ENCODE measurements around the gene SND1.

DNA sequence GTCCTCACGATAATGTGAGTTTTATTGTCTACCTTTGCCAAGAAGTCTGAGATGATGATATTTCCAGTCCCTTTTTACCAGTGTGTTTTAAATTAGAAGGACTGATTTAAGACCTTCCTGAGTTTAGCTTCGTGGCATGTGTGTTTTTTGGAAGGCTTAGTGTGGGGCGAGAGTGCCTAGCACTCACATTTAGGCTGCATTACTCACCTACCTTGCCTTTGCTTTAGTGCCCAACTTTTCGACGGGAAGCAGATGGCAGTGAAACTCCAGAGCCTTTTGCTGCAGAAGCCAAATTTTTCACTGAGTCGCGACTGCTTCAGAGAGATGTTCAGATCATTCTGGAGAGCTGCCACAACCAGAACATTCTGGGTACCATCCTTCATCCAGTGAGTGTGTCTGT lies 50.9 kb downstream of the SND1 start:
- TF ChIP-seq TCF3 (IDR thresholded peaks at IDR 0.05; ENCODE audit: borderline replicate concordance, insufficient read depth, low read depth, low read length) (no peak), RELA (IDR thresholded peaks at IDR 0.05; ENCODE audit: borderline replicate concordance, partially characterized antibody) (no peak), EZH2 (IDR thresholded peaks at IDR 0.05; ENCODE audit: borderline replicate concordance, control insufficient read depth, low read depth, low read length) (no peak), TCF12 (IDR thresholded peaks at IDR 0.05; ENCODE audit: low read depth, low read length) (no peak), CHD4 (IDR thresholded peaks at IDR 0.05) (no peak), EED (IDR thresholded peaks at IDR 0.05; ENCODE audit: low read depth) (no peak), CREM (IDR thresholded peaks at IDR 0.05; ENCODE audit: low read depth) (no peak), BHLHE40 (IDR thresholded peaks at IDR 0.05; ENCODE audit: borderline replicate concordance in 1 of 2, low read depth in 2 of 2, low read length in 1 of 2) (no peak)
- TF ChIP-seq, protein P1, sequence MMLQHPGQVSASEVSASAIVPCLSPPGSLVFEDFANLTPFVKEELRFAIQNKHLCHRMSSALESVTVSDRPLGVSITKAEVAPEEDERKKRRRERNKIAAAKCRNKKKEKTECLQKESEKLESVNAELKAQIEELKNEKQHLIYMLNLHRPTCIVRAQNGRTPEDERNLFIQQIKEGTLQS (IDR thresholded peaks at IDR 0.05; ENCODE audit: borderline replicate concordance, extremely low read depth, low read depth, low read length) = no peak
- TF ChIP-seq, protein P2, sequence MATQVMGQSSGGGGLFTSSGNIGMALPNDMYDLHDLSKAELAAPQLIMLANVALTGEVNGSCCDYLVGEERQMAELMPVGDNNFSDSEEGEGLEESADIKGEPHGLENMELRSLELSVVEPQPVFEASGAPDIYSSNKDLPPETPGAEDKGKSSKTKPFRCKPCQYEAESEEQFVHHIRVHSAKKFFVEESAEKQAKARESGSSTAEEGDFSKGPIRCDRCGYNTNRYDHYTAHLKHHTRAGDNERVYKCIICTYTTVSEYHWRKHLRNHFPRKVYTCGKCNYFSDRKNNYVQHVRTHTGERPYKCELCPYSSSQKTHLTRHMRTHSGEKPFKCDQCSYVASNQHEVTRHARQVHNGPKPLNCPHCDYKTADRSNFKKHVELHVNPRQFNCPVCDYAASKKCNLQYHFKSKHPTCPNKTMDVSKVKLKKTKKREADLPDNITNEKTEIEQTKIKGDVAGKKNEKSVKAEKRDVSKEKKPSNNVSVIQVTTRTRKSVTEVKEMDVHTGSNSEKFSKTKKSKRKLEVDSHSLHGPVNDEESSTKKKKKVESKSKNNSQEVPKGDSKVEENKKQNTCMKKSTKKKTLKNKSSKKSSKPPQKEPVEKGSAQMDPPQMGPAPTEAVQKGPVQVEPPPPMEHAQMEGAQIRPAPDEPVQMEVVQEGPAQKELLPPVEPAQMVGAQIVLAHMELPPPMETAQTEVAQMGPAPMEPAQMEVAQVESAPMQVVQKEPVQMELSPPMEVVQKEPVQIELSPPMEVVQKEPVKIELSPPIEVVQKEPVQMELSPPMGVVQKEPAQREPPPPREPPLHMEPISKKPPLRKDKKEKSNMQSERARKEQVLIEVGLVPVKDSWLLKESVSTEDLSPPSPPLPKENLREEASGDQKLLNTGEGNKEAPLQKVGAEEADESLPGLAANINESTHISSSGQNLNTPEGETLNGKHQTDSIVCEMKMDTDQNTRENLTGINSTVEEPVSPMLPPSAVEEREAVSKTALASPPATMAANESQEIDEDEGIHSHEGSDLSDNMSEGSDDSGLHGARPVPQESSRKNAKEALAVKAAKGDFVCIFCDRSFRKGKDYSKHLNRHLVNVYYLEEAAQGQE (IDR thresholded peaks at IDR 0.05; ENCODE audit: low read depth, low read length) = no peak
- TF ChIP-seq, protein P3, sequence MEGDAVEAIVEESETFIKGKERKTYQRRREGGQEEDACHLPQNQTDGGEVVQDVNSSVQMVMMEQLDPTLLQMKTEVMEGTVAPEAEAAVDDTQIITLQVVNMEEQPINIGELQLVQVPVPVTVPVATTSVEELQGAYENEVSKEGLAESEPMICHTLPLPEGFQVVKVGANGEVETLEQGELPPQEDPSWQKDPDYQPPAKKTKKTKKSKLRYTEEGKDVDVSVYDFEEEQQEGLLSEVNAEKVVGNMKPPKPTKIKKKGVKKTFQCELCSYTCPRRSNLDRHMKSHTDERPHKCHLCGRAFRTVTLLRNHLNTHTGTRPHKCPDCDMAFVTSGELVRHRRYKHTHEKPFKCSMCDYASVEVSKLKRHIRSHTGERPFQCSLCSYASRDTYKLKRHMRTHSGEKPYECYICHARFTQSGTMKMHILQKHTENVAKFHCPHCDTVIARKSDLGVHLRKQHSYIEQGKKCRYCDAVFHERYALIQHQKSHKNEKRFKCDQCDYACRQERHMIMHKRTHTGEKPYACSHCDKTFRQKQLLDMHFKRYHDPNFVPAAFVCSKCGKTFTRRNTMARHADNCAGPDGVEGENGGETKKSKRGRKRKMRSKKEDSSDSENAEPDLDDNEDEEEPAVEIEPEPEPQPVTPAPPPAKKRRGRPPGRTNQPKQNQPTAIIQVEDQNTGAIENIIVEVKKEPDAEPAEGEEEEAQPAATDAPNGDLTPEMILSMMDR (IDR thresholded peaks at IDR 0.05 in 2 of 3, conservative IDR thresholded peaks at IDR 0.05 in 1 of 3; ENCODE audit: control insufficient read depth in 2 of 3, extremely low read depth in 1 of 3, insufficient read depth in 1 of 3, low read depth in 3 of 3, low read length in 3 of 3) = no peak
- TF ChIP-seq, protein P4, sequence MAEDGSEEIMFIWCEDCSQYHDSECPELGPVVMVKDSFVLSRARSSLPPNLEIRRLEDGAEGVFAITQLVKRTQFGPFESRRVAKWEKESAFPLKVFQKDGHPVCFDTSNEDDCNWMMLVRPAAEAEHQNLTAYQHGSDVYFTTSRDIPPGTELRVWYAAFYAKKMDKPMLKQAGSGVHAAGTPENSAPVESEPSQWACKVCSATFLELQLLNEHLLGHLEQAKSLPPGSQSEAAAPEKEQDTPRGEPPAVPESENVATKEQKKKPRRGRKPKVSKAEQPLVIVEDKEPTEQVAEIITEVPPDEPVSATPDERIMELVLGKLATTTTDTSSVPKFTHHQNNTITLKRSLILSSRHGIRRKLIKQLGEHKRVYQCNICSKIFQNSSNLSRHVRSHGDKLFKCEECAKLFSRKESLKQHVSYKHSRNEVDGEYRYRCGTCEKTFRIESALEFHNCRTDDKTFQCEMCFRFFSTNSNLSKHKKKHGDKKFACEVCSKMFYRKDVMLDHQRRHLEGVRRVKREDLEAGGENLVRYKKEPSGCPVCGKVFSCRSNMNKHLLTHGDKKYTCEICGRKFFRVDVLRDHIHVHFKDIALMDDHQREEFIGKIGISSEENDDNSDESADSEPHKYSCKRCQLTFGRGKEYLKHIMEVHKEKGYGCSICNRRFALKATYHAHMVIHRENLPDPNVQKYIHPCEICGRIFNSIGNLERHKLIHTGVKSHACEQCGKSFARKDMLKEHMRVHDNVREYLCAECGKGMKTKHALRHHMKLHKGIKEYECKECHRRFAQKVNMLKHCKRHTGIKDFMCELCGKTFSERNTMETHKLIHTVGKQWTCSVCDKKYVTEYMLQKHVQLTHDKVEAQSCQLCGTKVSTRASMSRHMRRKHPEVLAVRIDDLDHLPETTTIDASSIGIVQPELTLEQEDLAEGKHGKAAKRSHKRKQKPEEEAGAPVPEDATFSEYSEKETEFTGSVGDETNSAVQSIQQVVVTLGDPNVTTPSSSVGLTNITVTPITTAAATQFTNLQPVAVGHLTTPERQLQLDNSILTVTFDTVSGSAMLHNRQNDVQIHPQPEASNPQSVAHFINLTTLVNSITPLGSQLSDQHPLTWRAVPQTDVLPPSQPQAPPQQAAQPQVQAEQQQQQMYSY (CRISPR knock-in tag; IDR thresholded peaks at IDR 0.05) = no peak
- TF ChIP-seq, protein P5, sequence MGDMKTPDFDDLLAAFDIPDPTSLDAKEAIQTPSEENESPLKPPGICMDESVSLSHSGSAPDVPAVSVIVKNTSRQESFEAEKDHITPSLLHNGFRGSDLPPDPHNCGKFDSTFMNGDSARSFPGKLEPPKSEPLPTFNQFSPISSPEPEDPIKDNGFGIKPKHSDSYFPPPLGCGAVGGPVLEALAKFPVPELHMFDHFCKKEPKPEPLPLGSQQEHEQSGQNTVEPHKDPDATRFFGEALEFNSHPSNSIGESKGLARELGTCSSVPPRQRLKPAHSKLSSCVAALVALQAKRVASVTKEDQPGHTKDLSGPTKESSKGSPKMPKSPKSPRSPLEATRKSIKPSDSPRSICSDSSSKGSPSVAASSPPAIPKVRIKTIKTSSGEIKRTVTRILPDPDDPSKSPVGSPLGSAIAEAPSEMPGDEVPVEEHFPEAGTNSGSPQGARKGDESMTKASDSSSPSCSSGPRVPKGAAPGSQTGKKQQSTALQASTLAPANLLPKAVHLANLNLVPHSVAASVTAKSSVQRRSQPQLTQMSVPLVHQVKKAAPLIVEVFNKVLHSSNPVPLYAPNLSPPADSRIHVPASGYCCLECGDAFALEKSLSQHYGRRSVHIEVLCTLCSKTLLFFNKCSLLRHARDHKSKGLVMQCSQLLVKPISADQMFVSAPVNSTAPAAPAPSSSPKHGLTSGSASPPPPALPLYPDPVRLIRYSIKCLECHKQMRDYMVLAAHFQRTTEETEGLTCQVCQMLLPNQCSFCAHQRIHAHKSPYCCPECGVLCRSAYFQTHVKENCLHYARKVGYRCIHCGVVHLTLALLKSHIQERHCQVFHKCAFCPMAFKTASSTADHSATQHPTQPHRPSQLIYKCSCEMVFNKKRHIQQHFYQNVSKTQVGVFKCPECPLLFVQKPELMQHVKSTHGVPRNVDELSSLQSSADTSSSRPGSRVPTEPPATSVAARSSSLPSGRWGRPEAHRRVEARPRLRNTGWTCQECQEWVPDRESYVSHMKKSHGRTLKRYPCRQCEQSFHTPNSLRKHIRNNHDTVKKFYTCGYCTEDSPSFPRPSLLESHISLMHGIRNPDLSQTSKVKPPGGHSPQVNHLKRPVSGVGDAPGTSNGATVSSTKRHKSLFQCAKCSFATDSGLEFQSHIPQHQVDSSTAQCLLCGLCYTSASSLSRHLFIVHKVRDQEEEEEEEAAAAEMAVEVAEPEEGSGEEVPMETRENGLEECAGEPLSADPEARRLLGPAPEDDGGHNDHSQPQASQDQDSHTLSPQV (IDR thresholded peaks at IDR 0.05) = no peak

Data from GM12878 (cell line).